Kasumi-1 (cell line): Measurements from ENCODE around the gene EHMT1.
"Not testable (repeated sequence)": the region's sequence is repeated elsewhere in the genome, so short reads cannot be mapped to it uniquely, and the experiment has no call there.

Experiments
- DNase-seq, 2 experiments: peaks; one replicate each; lab custom pipeline; 2025; lab: John Stamatoyannopoulos, UW

Gene EHMT1

DNA sequence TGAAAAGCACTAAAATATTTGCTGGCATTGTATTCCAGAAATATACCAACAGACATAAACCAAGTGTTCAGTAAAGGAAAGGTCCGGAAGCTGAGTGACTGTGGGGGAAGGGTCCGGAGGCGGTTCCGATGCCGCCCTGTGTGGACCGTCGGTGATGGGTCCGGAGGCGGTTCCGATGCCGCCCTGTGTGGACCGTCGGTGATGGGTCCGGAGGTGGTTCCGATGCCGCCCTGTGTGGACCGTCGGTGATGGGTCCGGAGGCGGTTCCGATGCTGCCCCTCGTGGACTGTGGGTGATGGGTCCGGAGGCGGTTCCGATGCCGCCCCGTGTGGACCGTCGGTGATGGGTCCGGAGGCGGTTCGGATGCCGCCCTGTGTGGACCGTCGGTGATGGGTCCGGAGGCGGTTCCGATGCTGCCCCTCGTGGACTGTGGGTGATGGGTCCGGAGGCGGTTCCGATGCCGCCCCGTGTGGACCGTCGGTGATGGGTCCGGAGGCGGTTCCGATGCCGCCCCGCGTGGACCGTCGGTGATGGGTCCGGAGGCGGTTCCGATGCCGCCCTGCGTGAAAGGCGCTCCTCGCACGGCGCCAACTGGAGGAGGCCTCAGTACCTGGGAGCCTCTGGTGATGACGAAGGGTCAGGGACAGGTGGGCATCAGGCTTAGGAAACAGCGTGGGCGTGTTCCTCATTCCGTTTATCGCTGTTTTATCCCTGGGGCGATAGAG, 191.1 kb downstream of the EHMT1 start:
- not testable (repeated sequence) for DNase-seq

DNA sequence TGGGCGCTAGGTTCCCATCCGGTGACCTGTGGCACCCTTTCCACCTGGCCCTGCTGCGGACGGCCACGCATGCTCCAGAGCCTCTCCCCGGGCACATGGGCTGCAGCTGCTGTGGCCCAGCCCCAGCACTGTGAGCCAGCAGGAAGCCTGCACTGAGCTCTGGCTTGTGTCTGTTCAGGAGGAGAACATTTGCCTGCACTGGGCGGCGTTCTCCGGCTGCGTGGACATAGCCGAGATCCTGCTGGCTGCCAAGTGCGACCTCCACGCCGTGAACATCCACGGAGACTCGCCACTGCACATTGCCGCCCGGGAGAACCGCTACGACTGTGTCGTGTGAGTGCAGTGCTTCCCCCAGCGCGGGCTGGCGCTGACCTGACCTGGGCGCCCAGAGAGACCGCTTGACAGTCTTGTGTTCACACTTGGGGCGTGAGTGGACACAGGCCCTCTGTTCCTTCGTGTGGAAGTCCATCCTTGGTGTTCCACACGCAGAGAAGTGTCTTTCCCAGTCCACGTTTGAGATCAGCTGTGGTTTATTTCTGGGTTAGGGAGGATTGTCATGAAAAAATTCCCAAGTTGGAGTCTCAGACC, 192.6 kb downstream of the EHMT1 start:
- DNase-seq, result no peak

DNA sequence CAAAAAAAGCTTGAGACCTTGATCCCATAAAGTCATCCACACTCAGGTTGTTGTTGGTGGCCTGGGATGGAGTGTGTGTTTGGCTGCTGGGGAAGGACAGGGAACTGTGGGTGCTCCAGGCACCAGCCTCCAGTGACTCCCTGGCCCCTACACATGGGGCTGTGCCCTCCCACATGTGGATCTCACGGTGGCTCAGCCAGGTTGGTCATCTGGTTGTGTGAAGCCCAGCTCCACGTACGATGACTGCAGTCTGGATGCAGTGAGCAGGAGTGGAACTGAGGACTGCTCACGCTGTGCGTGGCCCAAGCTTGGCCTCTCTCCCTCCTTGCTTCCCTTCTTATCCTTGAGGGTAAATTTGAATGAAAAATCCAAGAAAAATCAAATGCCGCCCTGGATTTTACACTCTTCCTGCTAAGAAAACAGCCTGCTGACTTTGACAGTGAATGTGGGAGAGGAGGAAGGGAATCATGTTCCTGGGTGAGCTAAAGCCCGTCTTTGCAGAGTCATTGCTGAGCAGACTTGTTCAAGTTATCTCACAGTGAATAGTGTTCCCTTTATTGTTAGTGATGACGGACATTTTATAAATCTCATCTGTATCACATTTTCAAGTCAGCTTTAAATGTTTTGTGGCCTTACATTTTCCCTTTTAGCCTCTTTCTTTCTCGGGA, 193.7 kb downstream of the EHMT1 start:
- DNase-seq, result no peak

GRCh38 chr9:137813167-137813566, 194.4 kb downstream of the EHMT1 start:
- no peak for DNase-seq

- no peak for DNase-seq
These were observed 195.0 kb downstream of the EHMT1 start for GRCh38 chr9:137813651-137814415.

DNA sequence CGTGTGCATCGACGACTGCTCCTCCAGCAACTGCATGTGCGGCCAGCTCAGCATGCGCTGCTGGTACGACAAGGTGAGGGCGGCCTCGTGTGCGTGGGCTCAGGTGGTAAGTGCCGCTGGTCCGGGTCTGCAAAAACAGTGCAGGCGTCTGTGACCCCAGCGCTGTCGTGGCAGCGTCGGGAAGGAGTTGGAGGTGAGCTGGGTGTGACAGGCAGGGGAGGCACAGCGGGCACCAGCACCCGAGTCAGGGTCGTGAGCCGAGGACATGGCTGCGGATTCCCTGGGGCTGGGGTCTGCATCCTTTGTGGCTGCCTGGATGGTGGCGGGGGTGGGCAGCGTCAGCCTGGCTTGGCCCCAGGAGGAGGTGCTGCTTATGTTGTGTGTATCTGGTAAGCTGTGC, 195.6 kb downstream of the EHMT1 start:
- no peak for DNase-seq

DNA sequence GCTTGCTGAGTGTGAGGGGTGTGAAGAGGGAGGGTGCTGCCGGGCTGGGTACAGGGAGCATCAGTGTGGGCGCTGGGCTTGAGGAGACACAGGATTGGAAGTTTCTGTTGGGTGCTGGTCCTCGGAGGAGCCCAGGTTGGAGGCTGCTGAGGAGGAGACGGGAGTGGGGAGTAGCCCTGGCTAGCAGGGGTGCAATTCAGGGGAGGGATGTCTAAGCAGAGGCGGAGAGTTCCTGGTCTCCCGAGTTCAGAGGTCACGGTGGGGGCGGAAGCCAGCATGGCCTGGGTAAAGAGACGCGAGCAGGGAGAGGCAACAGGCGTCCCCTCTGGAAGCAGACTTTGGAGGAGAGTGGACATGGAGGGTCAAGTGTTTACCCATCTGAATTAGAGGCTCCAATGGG, 196.0 kb downstream of the EHMT1 start:
- DNase-seq, result no peak

DNA sequence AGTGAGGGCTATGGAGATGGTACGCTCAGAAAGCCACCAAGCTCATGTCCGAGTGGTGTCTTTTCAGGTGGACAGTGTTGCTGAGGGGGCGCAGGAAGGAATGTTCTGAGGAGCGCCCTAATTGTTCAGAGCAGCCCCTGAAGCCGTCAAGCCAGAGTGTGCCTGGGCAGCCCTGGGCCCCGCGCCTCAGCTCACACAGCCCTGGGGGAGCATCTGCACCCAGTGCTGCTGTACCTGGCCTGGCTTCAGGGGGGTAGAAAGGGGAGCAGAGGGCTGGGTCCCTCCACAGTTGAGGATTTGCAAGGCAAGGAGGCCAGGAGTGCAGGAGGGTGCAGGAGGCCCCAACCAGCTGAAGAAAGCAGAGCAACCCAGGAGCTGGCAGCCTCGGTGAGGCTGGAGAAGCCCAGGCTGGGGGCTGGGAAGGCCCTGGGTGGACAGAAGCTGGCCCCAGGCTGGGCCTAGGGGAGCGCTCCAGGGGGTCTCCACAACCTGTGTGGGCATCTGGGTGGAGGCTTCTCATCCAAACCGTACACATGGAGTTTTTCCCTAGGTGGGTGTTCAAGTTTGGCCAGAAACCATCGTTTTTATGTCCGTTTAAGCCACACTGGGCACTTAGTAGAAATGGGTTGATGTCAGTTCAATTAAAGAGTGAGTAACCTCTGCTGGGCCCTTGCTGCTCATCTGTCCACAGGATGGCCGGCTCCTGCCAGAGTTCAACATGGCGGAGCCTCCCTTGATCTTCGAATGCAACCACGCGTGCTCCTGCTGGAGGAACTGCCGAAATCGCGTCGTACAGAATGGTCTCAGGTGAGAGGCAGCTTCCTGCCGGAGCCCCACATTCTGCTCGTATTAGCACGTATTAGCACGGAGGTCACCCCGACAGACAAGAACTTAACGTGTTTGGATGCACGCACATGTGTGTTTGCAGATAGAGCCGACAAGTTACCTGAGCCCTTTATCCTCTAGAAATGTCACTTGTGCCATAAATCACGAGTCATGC, 196.8 kb downstream of the EHMT1 start:
- DNase-seq, result no peak

DNA sequence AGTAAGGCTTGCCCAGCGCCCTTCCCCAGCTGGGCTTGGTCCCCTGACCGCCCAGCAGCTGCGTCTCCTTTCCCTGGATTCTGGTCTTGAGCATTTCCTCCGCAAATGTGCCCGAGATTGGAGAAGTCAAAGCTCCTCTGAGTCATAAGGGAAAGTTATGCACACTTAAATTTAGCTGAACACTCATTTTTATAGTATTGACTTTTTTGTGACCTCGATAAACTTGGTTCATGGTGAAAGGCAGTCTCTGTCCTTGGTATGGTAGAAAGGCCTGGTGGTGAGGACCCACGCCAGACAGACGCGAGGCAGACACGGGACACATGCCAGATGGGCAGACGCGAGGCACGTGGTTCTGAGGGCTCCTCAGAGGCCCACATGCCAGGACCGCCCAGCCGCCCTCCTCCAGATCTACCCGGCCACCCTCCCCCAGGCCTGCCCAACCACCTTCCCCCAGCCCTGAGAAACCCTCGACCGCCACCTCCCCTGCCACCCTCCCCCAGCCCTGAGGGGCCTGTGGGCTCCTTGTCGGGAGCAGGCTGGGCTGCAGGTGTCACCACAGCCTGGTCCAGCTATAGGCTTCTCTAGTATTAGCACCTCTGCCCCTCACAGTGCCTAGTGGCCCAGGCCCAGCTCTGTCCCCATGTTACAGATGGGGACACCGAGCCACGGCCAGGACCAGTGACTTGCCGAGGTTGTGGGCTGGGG, 197.9 kb downstream of the EHMT1 start:
- no peak for DNase-seq

DNA sequence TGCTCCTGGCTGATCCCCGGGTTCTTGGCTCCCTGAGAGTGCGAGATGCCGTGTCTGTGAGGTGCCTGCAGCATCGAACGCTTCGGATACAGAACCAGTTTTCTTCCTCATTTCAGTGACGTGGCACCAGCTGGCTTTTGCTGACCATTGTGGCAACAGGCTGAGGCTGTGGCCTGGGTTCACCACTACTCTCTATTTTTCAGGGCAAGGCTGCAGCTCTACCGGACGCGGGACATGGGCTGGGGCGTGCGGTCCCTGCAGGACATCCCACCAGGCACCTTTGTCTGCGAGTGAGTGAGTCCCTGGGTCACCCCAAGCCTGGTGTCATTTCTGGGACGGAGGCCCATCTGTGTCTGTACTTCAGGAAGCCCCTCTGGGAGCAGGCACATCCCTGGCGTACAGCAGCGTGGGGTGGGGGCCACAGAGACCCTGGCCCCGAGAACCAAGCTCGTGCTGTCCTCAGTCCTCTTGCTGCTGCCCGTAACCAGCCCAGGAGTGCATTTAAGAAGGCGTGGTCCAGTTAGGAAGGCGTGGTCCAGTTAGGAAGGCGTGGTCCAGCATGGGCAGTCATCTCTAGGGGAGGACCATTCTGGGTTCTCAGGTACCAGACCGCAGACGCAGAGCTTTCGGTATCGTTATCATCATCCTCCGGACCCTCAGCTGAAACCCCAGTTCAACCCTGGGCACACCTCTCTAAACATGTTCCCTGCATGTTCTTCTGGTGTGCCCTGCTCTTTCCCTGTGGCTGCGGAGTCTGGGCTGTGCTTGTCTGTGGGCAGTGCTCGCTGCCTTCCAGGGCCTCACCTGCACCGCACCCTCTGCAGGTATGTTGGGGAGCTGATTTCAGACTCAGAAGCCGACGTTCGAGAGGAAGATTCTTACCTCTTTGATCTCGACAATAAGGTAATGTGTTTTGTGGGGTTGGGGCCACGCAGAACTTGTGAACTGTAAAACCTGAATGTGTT, 198.7 kb downstream of the EHMT1 start:
- no peak for DNase-seq

GRCh38 chr9:137818286-137818685, 199.5 kb downstream of the EHMT1 start:
- DNase-seq, result no peak

DNA sequence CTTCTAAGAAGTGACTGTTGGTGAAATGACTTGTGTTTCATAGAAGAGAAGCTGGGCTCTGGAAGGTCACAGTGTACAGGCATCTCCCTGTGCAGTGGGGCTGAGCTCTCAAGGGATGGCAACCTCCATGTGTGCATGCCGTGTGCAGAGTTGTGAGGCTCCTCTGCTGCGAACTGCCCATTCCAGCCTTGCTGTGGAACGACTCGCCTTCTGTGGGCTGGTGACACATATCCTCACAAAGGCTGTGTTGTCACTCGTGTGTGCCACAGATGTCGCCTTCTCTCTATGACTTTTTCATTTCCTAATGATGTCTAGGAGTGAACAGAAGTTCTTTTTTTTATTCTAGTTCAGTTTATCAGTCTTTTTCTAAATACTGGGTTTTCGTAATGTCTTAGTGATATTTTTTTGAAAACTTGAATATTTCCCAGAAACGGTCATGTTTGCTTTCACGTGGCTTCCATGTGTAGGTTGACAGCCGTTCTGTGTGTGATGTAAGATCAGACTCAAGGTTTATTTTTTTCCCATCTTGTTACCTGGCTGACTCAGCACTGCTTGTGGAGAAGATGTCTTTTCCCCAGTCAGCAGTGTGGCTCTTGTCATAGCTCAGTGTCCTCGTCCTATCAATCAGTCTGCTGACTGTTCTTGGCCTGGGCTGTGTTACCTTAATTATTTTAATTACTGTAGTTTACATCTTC, 201.5 kb downstream of the EHMT1 start:
- DNase-seq, result no peak

- DNase-seq, result no peak
These were observed 205.4 kb downstream of the EHMT1 start for GRCh38 chr9:137823986-137824771.

DNA sequence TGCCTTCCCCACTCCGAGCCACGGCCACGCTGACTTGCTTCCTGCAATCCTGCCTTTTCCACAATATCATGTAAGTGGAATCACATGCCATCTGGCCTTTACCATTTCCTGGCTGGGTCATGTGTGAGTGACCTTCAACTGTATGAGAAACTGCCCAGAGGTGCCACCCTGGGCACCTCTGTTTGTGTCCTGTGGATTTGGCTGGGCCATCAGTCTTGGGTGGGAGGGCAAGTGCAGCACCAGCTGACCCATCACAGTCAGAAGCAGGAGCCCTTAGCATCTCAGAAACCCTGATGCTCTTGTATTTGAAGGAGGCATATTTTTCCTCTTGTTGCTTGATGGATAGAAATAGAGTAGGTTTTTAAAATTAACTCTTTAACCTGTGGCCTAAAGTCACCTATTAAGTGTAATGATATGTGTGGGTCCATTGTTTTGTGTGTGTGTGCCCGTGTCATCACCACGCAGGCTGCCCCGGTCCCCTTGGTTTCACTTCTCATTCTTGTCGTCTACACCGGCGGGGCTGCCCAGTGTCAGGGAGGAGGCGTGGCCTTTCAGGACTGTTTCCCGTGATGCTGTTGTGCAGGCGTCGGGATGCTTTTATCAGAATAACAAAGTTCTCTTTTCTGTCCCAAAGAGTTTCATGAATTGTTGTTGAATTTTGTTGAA, 206.7 kb downstream of the EHMT1 start:
- DNase-seq, result no peak

DNA sequence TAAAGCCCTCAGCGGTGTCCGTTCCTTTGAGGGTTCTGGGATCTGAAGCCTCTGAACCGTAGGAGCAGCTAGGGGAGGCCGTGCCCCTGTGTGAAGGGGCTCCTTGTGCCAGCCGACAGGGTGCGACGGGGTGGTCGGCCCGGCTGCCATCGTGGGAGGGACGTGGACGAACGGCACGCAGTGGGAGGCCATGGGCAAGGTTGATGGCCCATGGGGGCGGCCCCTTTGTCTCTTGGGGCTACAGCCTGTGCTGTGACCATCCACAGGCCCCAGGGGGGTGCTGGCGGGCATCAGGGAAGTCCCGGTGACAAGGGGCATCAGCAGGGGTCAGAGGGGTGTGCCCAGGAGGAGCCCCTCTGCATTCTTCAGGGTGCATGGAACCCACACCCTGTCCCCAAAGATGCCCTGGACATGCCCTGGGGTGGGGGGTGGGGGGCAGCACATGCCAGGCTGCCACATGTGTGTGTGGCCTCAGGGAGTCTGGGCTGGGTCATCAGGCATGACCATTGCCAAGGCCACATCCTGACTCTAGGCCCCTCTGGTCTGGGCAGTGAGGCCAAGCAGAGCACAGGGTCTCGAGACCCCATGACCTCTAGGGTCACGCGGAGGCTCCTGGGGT, 209.2 kb downstream of the EHMT1 start:
- no peak for DNase-seq

GRCh38 chr9:137828527-137829259, 209.9 kb downstream of the EHMT1 start:
- DNase-seq, result peak in 1 of 2 experiments; percentile 14
